Endothelial cell of umbilical vein (primary cell): ENCODE measurements around the gene MAMDC2.

Source experiments
- CTCF ChIP-seq, 2 donors: IDR thresholded peaks; 1 replicate in 1 of 2; 2 replicates in 1 of 2; pipeline ENCODE4 v1.5.1; 2011; ENCODE audit warnings: low read length in 2 of 2, mild to moderate bottlenecking in 2 of 2, moderate library complexity in 2 of 2, control low read depth in 1 of 2, inconsistent platforms in 1 of 2, low read depth in 1 of 2; ENCODE audit not compliant: insufficient read depth in 1 of 2; ENCODE audit errors: extremely low read depth in 1 of 2
- EZH2 ChIP-seq: IDR thresholded peaks from 2 replicates; pipeline ENCODE4 v1.6.1; 2012; ENCODE audit warnings: borderline replicate concordance, low read depth, mild to moderate bottlenecking, moderate library complexity, low read length, inconsistent platforms; ENCODE audit not compliant: severe bottlenecking
- FOS ChIP-seq: IDR thresholded peaks from 2 replicates; pipeline ENCODE4 v1.6.1; 2011; ENCODE audit warnings: mild to moderate bottlenecking, low read length, moderate library complexity, borderline replicate concordance; ENCODE audit not compliant: insufficient read depth
- MYC ChIP-seq: IDR thresholded peaks from one replicate; pipeline ENCODE4 v1.6.1; 2011; ENCODE audit warnings: mild to moderate bottlenecking, low read depth, low read length
- POLR2A ChIP-seq: IDR thresholded peaks from 2 replicates; pipeline ENCODE4 v1.6.1; 2012; ENCODE audit warnings: low read depth, mild to moderate bottlenecking, control low read depth, low read length
- POLR2AphosphoS5 ChIP-seq: IDR thresholded peaks from 2 replicates; pipeline ENCODE4 v1.6.1; 2012; ENCODE audit warnings: low read depth, mild to moderate bottlenecking, control low read depth, low read length, moderate library complexity; ENCODE audit not compliant: insufficient read depth

GRCh38 chr9:70031141-70031545 is 12.5 kb upstream of the MAMDC2 start:
- TF ChIP-seq CTCF (IDR thresholded peaks at IDR 0.05; ENCODE audit: extremely low read depth in 1 of 2, insufficient read depth in 1 of 2, low read depth in 1 of 2, low read length in 2 of 2) = no peak
- no peak for TF ChIP-seq POLR2A
- TF ChIP-seq EZH2 = no peak
- TF ChIP-seq POLR2AphosphoS5 = no peak
- TF ChIP-seq FOS = peak; percentile 59
- TF ChIP-seq MYC = no peak
